Measurements from ENCODE around the gene S100A12. TPM values are rescaled to one million over a fixed set of nuclear protein-coding genes. Genes with fewer than 3 reads are reported as not detected.

S100A12 gene
- total and polyA plus RNA-seq, 11 donors: 1.2 to 9.1 (median 4.7) TPM; not detected in 1

DNA sequence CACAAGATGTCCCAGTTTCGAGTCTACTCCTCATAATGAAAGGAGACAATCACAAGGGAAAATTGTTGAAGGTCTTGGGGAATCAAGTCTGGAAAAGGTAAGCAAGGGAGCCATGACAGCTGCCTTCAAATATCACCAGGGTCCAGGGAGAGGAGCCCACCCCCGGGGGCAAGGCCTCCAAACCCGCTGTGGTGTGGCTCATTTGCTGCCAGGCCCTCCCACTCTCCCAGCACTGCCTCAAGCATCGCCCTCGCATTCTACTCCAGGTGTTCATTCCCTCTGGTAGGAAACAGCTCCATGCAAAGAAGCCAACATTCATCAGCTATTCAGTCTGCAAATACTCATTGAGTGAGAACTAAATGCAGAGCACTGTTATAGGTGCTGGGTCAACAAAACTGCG, 9.2 kb downstream of the S100A12 start:
- 74 to 80% (median 77%) methylated on average over 6 of the region's 6 CpGs for WGBS, 4 donors

DNA sequence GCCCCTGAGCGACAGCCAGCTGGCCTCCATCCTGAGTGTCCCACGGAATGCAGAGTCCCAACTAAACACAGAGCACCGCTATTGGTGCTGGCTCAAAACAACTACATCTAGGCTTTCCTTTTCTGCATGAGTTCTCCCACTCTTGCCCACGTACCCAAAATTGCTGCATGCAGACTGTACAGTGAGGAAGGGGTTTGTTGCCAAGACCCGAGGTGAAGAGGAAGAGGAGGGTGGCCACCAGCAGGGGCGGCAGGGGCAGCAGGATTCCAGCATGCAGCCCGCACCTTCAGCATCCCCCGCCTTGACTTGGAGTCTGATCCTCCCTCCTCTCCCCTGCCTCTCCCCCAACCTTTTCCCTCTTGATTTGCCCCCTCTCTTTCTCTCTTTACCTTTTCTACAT, 9.7 kb downstream of the S100A12 start:
- no peaks in the 10 kb centered on the region for H3K9me3 ChIP-seq
- WGBS, 4 donors: 63 to 70% (median 66%) methylated on average over 8 of the region's 8 CpGs
- intact Hi-C loops (cut with DNase I): no loop called here
- TF ChIP-seq CTCF (IDR thresholded peaks at IDR 0.05) (no peak), POLR2A (IDR thresholded peaks at IDR 0.05) (no peak)
- no peak for DNase-seq
- H3K4me3 ChIP-seq: no peak overlapping the region
- no peaks in the 10 kb centered on the region for H3K36me3 ChIP-seq
- H3K27me3 ChIP-seq: no peaks in the 10 kb centered on the region
- peaks cover 0 to 60% (median 0%) of the 10 kb centered on the region in 12 donors for H3K4me1 ChIP-seq
- no peak overlapping the region for H3K27ac ChIP-seq
- ATAC-seq: no peak

More for the DNA sequence above, 9.2 kb downstream of the S100A12 start:
- Histone ChIP-seq H3K36me3 (no peaks in the 10 kb centered on the region), H3K4me3 (no peak overlapping the region), H3K9me3 (no peaks in the 10 kb centered on the region), H3K4me1 (peaks cover 0 to 55% (median 0%) of the 10 kb centered on the region in 12 donors), H3K27me3 (no peaks in the 10 kb centered on the region), H3K27ac (peak overlapping the region in 1 of 12 donors; percentile 49)
- intact Hi-C loops (cut with DNase I): no loop called here
- DNase-seq (no peak), ATAC-seq (no peak)
- TF ChIP-seq POLR2A (IDR thresholded peaks at IDR 0.05) (no peak), CTCF (IDR thresholded peaks at IDR 0.05) (no peak)

DNA sequence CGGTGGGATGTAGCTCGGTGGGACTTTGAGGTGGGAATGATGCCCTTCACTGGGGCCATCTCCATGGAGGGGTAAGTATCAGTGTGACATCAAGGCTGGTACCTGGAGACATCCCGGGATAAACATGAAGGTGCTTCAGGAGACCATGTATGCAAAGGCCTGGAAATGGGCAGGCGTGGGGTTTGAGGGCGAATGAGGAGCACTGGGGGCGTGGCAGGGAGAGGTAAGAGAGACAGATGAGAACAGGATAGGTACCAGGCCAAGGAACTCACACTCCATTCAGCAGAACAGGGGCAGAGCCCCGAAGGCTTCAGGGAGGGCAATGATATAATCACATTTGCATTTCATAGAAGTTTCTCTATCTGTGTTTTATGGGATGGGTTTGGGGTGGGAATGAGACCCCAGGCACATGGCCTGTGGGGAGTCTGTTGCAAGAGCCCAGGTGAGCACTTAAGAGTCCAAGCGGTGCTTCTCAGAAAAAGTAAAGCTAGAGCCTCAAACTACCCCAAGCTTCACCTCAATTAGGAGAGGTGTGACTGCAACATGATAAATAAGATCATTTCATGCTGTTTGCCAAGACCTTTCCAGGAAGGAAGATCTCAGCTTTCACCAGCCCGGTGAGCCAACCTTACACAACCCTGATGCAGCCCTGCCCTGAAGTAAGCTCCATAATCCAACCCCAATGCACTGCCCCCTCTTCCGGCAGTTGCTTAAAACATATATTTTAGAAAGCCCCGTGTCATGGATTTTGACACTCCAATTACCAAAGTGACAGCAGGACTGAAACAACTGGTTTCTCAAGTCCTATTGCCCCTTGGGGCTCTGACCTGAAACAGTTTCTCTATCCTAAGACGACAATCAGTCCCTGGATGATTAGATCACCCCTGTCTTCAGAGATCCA, 10.4 kb downstream of the S100A12 start:
- no peak overlapping the region for H3K27ac ChIP-seq
- no peaks in the 10 kb centered on the region for H3K9me3 ChIP-seq
- ATAC-seq (no peak), DNase-seq (no peak)
- no peaks in the 10 kb centered on the region for H3K27me3 ChIP-seq
- H3K4me3 ChIP-seq: no peak overlapping the region
- intact Hi-C loops (cut with DNase I): no loop called here
- TF ChIP-seq POLR2A (IDR thresholded peaks at IDR 0.05) (no peak), CTCF (IDR thresholded peaks at IDR 0.05) (no peak)
- peaks cover 0 to 67% (median 0%) of the 10 kb centered on the region in 12 donors for H3K4me1 ChIP-seq
- 77 to 83% (median 80%) methylated on average over 12 of the region's 12 CpGs for WGBS, 4 donors
- no peaks in the 10 kb centered on the region for H3K36me3 ChIP-seq

DNA sequence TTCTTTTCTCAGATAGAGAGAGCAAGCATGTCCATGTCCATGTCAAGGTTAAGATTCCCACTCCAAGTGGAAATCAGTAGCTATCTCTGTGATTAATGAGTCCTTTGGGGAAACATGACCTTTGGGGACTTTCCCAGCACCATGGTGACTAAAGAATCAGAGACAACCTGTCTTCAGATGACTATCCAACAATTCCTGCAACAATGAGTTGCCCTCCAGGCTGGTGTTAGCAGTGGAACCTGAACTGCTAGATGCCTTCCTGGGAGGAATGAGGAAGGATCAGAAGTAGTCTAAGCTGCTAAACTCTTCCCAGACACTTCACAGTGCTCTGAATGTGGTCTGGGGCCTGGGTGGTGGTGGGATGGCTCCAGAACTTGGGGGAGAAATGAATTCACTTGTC, 11.3 kb downstream of the S100A12 start:
- DNase-seq (no peak), ATAC-seq (no peak)

More for the DNA sequence above, 11.3 kb downstream of the S100A12 start:
- no peak for TF ChIP-seq POLR2A (IDR thresholded peaks at IDR 0.05)
- TF ChIP-seq CTCF (IDR thresholded peaks at IDR 0.05): no peak
- no peaks in the 10 kb centered on the region for H3K27me3 ChIP-seq
- no peaks in the 10 kb centered on the region for H3K36me3 ChIP-seq
- intact Hi-C loops (cut with DNase I): no loop called here
- peaks cover 0 to 71% (median 0%) of the 10 kb centered on the region in 12 donors for H3K4me1 ChIP-seq
- no peak overlapping the region for H3K4me3 ChIP-seq
- H3K9me3 ChIP-seq: no peaks in the 10 kb centered on the region
- no peak overlapping the region for H3K27ac ChIP-seq

Data from heart left ventricle (tissue), 16 donors.